ENCODE measurements around the gene NCAPH2.

Gene NCAPH2

GRCh38 chr22:50502096-50502495, 5.9 kb upstream of the NCAPH2 start:
- peaks cover 16 to 36% of the 10 kb centered on the region in 2 donors for H3K36me3 ChIP-seq (replicated peaks in 1 of 2; ENCODE audit: control insufficient read depth in 2 of 2, insufficient read depth in 2 of 2, low read length in 2 of 2)
- H4K91ac ChIP-seq (ENCODE audit: low read depth, low read length, poor library complexity) = no peak overlapping the region
- no peak overlapping the region for H4K8ac ChIP-seq (ENCODE audit: low read depth, low read length)
- no peak overlapping the region for H2BK120ac ChIP-seq (ENCODE audit: low read depth, low read length)
- no peak overlapping the region for H2AFZ ChIP-seq (ENCODE audit: low read length)
- H3K18ac ChIP-seq (ENCODE audit: low read length) = no peak overlapping the region
- no peak overlapping the region for H3K4me2 ChIP-seq (ENCODE audit: insufficient read depth, low read length, poor library complexity, severe bottlenecking)
- no peak overlapping the region for H3K27ac ChIP-seq (replicated peaks; ENCODE audit: low read length)
- no peaks in the 10 kb centered on the region for H3K27me3 ChIP-seq (ENCODE audit: control insufficient read depth in 3 of 3, insufficient read depth in 3 of 3, low read depth in 1 of 3, low read length in 3 of 3)
- H3K9me3 ChIP-seq (replicated peaks in 1 of 2; ENCODE audit: control insufficient read depth in 2 of 2, insufficient read depth in 1 of 2, low read depth in 1 of 2, low read length in 2 of 2) = no peaks in the 10 kb centered on the region
- H3K4me1 ChIP-seq (ENCODE audit: control insufficient read depth in 2 of 2, insufficient read depth in 1 of 2, low read depth in 1 of 2, low read length in 2 of 2) = peaks cover 5 to 7% of the 10 kb centered on the region in 2 donors
- no peak overlapping the region for H2BK15ac ChIP-seq (ENCODE audit: low read length)
- H3K9ac ChIP-seq (ENCODE audit: low read depth, low read length, poor library complexity) = no peak overlapping the region
- no peak overlapping the region for H2BK5ac ChIP-seq (ENCODE audit: low read length)
- H3K4ac ChIP-seq (ENCODE audit: low read length) = no peak overlapping the region
- no peak overlapping the region for H3K4me3 ChIP-seq (ENCODE audit: low read length in 2 of 2)
- DNase-seq (ENCODE audit: low spot score) = no peak
- peaks cover 12% of the 10 kb centered on the region for H3K79me1 ChIP-seq (ENCODE audit: low read depth, low read length)
- H3K23ac ChIP-seq (ENCODE audit: low read depth, low read length, poor library complexity) = no peak overlapping the region
- no peak overlapping the region for H2BK12ac ChIP-seq (ENCODE audit: low read length)
- no peak overlapping the region for H3K14ac ChIP-seq (ENCODE audit: low read length)
- no peak overlapping the region for H2AK5ac ChIP-seq (ENCODE audit: low read depth, low read length)
- WGBS, 2 donors (ENCODE audit: extremely low coverage in 2 of 2, insufficient read length in 2 of 2, insufficient replicate concordance in 1 of 2) = no CpG with 5 or more reads among the region's 6 CpGs

- H2BK15ac ChIP-seq (ENCODE audit: low read length) = no peak overlapping the region
- no peak overlapping the region for H2BK120ac ChIP-seq (ENCODE audit: low read depth, low read length)
- WGBS, 2 donors (ENCODE audit: extremely low coverage in 2 of 2, insufficient read length in 2 of 2, insufficient replicate concordance in 1 of 2) = no CpG with 5 or more reads among the region's 24 CpGs
- H2AFZ ChIP-seq (ENCODE audit: low read length) = no peak overlapping the region
- no peak overlapping the region for H2AK5ac ChIP-seq (ENCODE audit: low read depth, low read length)
- no peak overlapping the region for H3K4ac ChIP-seq (ENCODE audit: low read length)
- H3K4me2 ChIP-seq (ENCODE audit: insufficient read depth, low read length, poor library complexity, severe bottlenecking) = no peak overlapping the region
- no peaks in the 10 kb centered on the region for H3K9me3 ChIP-seq (replicated peaks in 1 of 2; ENCODE audit: control insufficient read depth in 2 of 2, insufficient read depth in 1 of 2, low read depth in 1 of 2, low read length in 2 of 2)
- H3K36me3 ChIP-seq (replicated peaks in 1 of 2; ENCODE audit: control insufficient read depth in 2 of 2, insufficient read depth in 2 of 2, low read length in 2 of 2) = peaks cover 16 to 36% of the 10 kb centered on the region in 2 donors
- no peak overlapping the region for H2BK12ac ChIP-seq (ENCODE audit: low read length)
- H3K14ac ChIP-seq (ENCODE audit: low read length) = no peak overlapping the region
- H2BK5ac ChIP-seq (ENCODE audit: low read length) = peak overlapping the region; percentile 13
- H3K4me3 ChIP-seq (ENCODE audit: low read length in 2 of 2) = no peak overlapping the region
- H3K18ac ChIP-seq (ENCODE audit: low read length) = no peak overlapping the region
- no peak overlapping the region for H4K8ac ChIP-seq (ENCODE audit: low read depth, low read length)
- H3K23ac ChIP-seq (ENCODE audit: low read depth, low read length, poor library complexity) = no peak overlapping the region
- H3K9ac ChIP-seq (ENCODE audit: low read depth, low read length, poor library complexity) = no peak overlapping the region
- no peak overlapping the region for H3K27ac ChIP-seq (replicated peaks; ENCODE audit: low read length)
- peaks cover 5 to 7% of the 10 kb centered on the region in 2 donors for H3K4me1 ChIP-seq (ENCODE audit: control insufficient read depth in 2 of 2, insufficient read depth in 1 of 2, low read depth in 1 of 2, low read length in 2 of 2)
- peaks cover 15% of the 10 kb centered on the region for H3K79me1 ChIP-seq (ENCODE audit: low read depth, low read length)
- DNase-seq (ENCODE audit: low spot score) = no peak
- H4K91ac ChIP-seq (ENCODE audit: low read depth, low read length, poor library complexity) = no peak overlapping the region
- H3K27me3 ChIP-seq (ENCODE audit: control insufficient read depth in 3 of 3, insufficient read depth in 3 of 3, low read depth in 1 of 3, low read length in 3 of 3) = no peaks in the 10 kb centered on the region
Measured at GRCh38 chr22:50502628-50503474, 5.2 kb upstream of the NCAPH2 start.

GRCh38 chr22:50503475-50504145, 4.4 kb upstream of the NCAPH2 start:
- H3K9me3 ChIP-seq (replicated peaks in 1 of 2; ENCODE audit: control insufficient read depth in 2 of 2, insufficient read depth in 1 of 2, low read depth in 1 of 2, low read length in 2 of 2) = no peaks in the 10 kb centered on the region
- WGBS, 2 donors (ENCODE audit: extremely low coverage in 2 of 2, insufficient read length in 2 of 2, insufficient replicate concordance in 1 of 2) = no CpG with 5 or more reads among the region's 26 CpGs
- no peak overlapping the region for H2AFZ ChIP-seq (ENCODE audit: low read length)

More at GRCh38 chr22:50503475-50504145, 4.4 kb upstream of the NCAPH2 start:
- no peak overlapping the region for H3K14ac ChIP-seq (ENCODE audit: low read length)
- H2BK5ac ChIP-seq (ENCODE audit: low read length) = peak overlapping the region; percentile 13
- no peak for DNase-seq (ENCODE audit: low spot score)
- H3K4ac ChIP-seq (ENCODE audit: low read length) = no peak overlapping the region
- H3K23ac ChIP-seq (ENCODE audit: low read depth, low read length, poor library complexity) = no peak overlapping the region
- no peak overlapping the region for H3K27ac ChIP-seq (replicated peaks; ENCODE audit: low read length)
- no peak overlapping the region for H2BK15ac ChIP-seq (ENCODE audit: low read length)
- H2BK12ac ChIP-seq (ENCODE audit: low read length) = no peak overlapping the region
- no peaks in the 10 kb centered on the region for H3K27me3 ChIP-seq (ENCODE audit: control insufficient read depth in 3 of 3, insufficient read depth in 3 of 3, low read depth in 1 of 3, low read length in 3 of 3)
- no peak overlapping the region for H3K18ac ChIP-seq (ENCODE audit: low read length)
- H3K4me1 ChIP-seq (ENCODE audit: control insufficient read depth in 2 of 2, insufficient read depth in 1 of 2, low read depth in 1 of 2, low read length in 2 of 2) = peaks cover 5 to 7% of the 10 kb centered on the region in 2 donors
- no peak overlapping the region for H3K9ac ChIP-seq (ENCODE audit: low read depth, low read length, poor library complexity)
- H2BK120ac ChIP-seq (ENCODE audit: low read depth, low read length) = no peak overlapping the region
- no peak overlapping the region for H4K91ac ChIP-seq (ENCODE audit: low read depth, low read length, poor library complexity)
- peaks cover 16 to 36% of the 10 kb centered on the region in 2 donors for H3K36me3 ChIP-seq (replicated peaks in 1 of 2; ENCODE audit: control insufficient read depth in 2 of 2, insufficient read depth in 2 of 2, low read length in 2 of 2)
- no peak overlapping the region for H4K8ac ChIP-seq (ENCODE audit: low read depth, low read length)
- H2AK5ac ChIP-seq (ENCODE audit: low read depth, low read length) = no peak overlapping the region
- H3K4me3 ChIP-seq (ENCODE audit: low read length in 2 of 2) = no peak overlapping the region
- H3K4me2 ChIP-seq (ENCODE audit: insufficient read depth, low read length, poor library complexity, severe bottlenecking) = no peak overlapping the region
- peaks cover 15% of the 10 kb centered on the region for H3K79me1 ChIP-seq (ENCODE audit: low read depth, low read length)

Data from neuronal stem cell (in vitro differentiated cells).